ENCODE measurements around the gene TRPT1.

TRPT1 gene

GRCh38 chr11:64203421-64204079, 22.4 kb downstream of the TRPT1 start:
- Histone ChIP-seq H3K4me1 (ENCODE audit: control insufficient read depth, low read depth, low read length) (no peaks in the 10 kb centered on the region), H3K27ac (ENCODE audit: low read depth, low read length) (no peak overlapping the region), H3K4ac (ENCODE audit: low read depth, low read length) (no peak overlapping the region), H3K4me2 (ENCODE audit: low read length) (no peak overlapping the region), H3K23ac (ENCODE audit: low read length) (no peak overlapping the region), H2BK5ac (ENCODE audit: low read length) (no peak overlapping the region), H4K5ac (ENCODE audit: low read length) (no peak overlapping the region), H3K79me1 (ENCODE audit: low read length) (peaks cover 3% of the 10 kb centered on the region), H3K79me2 (ENCODE audit: control insufficient read depth, insufficient read depth, low read length) (no peaks in the 10 kb centered on the region), H3K27me3 (ENCODE audit: insufficient read depth, low read length, poor library complexity) (no peaks in the 10 kb centered on the region), H3K4me3 (ENCODE audit: low read length) (no peak overlapping the region), H3K56ac (ENCODE audit: low read length) (no peak overlapping the region), H3K9ac (ENCODE audit: low read length) (no peak overlapping the region), H3K36me3 (ENCODE audit: control insufficient read depth, insufficient read depth, low read length) (peaks cover 30% of the 10 kb centered on the region), H2AK5ac (ENCODE audit: low read length) (no peak overlapping the region), H3K18ac (ENCODE audit: low read length) (no peak overlapping the region), H2BK15ac (replicated peaks; ENCODE audit: low read depth) (no peak overlapping the region), H2BK120ac (ENCODE audit: low read depth, low read length) (no peak overlapping the region), H4K8ac (ENCODE audit: low read depth, low read length) (no peak overlapping the region)
- no CpG with 5 or more reads among the region's 27 CpGs for WGBS (ENCODE audit: extremely low coverage, insufficient coverage, low lambda C conversion rate)
- no peak for DNase-seq

- H2AK5ac ChIP-seq (ENCODE audit: low read length): no peak overlapping the region
- WGBS (ENCODE audit: extremely low coverage, insufficient coverage, low lambda C conversion rate): no CpG with 5 or more reads among the region's 9 CpGs
- no peak overlapping the region for H3K18ac ChIP-seq (ENCODE audit: low read length)
- H3K79me2 ChIP-seq (ENCODE audit: control insufficient read depth, insufficient read depth, low read length): no peaks in the 10 kb centered on the region
- no peak overlapping the region for H3K27ac ChIP-seq (ENCODE audit: low read depth, low read length)
- no peak overlapping the region for H3K9ac ChIP-seq (ENCODE audit: low read length)
- H3K4me3 ChIP-seq (ENCODE audit: low read length): no peak overlapping the region
- H3K4me1 ChIP-seq (ENCODE audit: control insufficient read depth, low read depth, low read length): no peaks in the 10 kb centered on the region
- H2BK15ac ChIP-seq (replicated peaks; ENCODE audit: low read depth): no peak overlapping the region
- no peak overlapping the region for H3K4me2 ChIP-seq (ENCODE audit: low read length)
- no peak overlapping the region for H3K4ac ChIP-seq (ENCODE audit: low read depth, low read length)
- no peak overlapping the region for H4K8ac ChIP-seq (ENCODE audit: low read depth, low read length)
- no peaks in the 10 kb centered on the region for H3K27me3 ChIP-seq (ENCODE audit: insufficient read depth, low read length, poor library complexity)
- peaks cover 30% of the 10 kb centered on the region for H3K36me3 ChIP-seq (ENCODE audit: control insufficient read depth, insufficient read depth, low read length)
- no peak overlapping the region for H3K23ac ChIP-seq (ENCODE audit: low read length)
- no peak overlapping the region for H2BK5ac ChIP-seq (ENCODE audit: low read length)
- H4K5ac ChIP-seq (ENCODE audit: low read length): no peak overlapping the region
- H3K56ac ChIP-seq (ENCODE audit: low read length): no peak overlapping the region
- DNase-seq: no peak
- peaks cover 3% of the 10 kb centered on the region for H3K79me1 ChIP-seq (ENCODE audit: low read length)
- no peak overlapping the region for H2BK120ac ChIP-seq (ENCODE audit: low read depth, low read length)
Observed at GRCh38 chr11:64202992-64203391, 23.0 kb downstream of the TRPT1 start.

- H2BK5ac ChIP-seq (ENCODE audit: low read length): no peak overlapping the region
- H3K27ac ChIP-seq (ENCODE audit: low read depth, low read length): no peak overlapping the region
- no peak overlapping the region for H3K4ac ChIP-seq (ENCODE audit: low read depth, low read length)
- no peak overlapping the region for H3K9ac ChIP-seq (ENCODE audit: low read length)
- no peak overlapping the region for H3K18ac ChIP-seq (ENCODE audit: low read length)
- no peak overlapping the region for H2BK15ac ChIP-seq (replicated peaks; ENCODE audit: low read depth)
- H4K8ac ChIP-seq (ENCODE audit: low read depth, low read length): no peak overlapping the region
- H3K79me2 ChIP-seq (ENCODE audit: control insufficient read depth, insufficient read depth, low read length): no peaks in the 10 kb centered on the region
- no peaks in the 10 kb centered on the region for H3K27me3 ChIP-seq (ENCODE audit: insufficient read depth, low read length, poor library complexity)
- H3K36me3 ChIP-seq (ENCODE audit: control insufficient read depth, insufficient read depth, low read length): peaks cover 37% of the 10 kb centered on the region
- H3K4me2 ChIP-seq (ENCODE audit: low read length): no peak overlapping the region
- no peak overlapping the region for H2BK120ac ChIP-seq (ENCODE audit: low read depth, low read length)
- H3K23ac ChIP-seq (ENCODE audit: low read length): no peak overlapping the region
- H3K56ac ChIP-seq (ENCODE audit: low read length): no peak overlapping the region
- H4K5ac ChIP-seq (ENCODE audit: low read length): no peak overlapping the region
- no peaks in the 10 kb centered on the region for H3K4me1 ChIP-seq (ENCODE audit: control insufficient read depth, low read depth, low read length)
- H2AK5ac ChIP-seq (ENCODE audit: low read length): no peak overlapping the region
- H3K79me1 ChIP-seq (ENCODE audit: low read length): peaks cover 3% of the 10 kb centered on the region
- no peak for DNase-seq
- H3K4me3 ChIP-seq (ENCODE audit: low read length): no peak overlapping the region
- WGBS (ENCODE audit: extremely low coverage, insufficient coverage, low lambda C conversion rate): no CpG with 5 or more reads among the region's 3 CpGs
Observed at GRCh38 chr11:64201543-64201942, 24.4 kb downstream of the TRPT1 start.

- H2BK5ac ChIP-seq (ENCODE audit: low read length): no peak overlapping the region
- H3K36me3 ChIP-seq (ENCODE audit: control insufficient read depth, insufficient read depth, low read length): peaks cover 45% of the 10 kb centered on the region
- H2BK120ac ChIP-seq (ENCODE audit: low read depth, low read length): no peak overlapping the region
- no peaks in the 10 kb centered on the region for H3K27me3 ChIP-seq (ENCODE audit: insufficient read depth, low read length, poor library complexity)
- no peaks in the 10 kb centered on the region for H3K4me1 ChIP-seq (ENCODE audit: control insufficient read depth, low read depth, low read length)
- H3K4ac ChIP-seq (ENCODE audit: low read depth, low read length): no peak overlapping the region
- H3K56ac ChIP-seq (ENCODE audit: low read length): no peak overlapping the region
- H2BK15ac ChIP-seq (replicated peaks; ENCODE audit: low read depth): no peak overlapping the region
- peaks cover 3% of the 10 kb centered on the region for H3K79me1 ChIP-seq (ENCODE audit: low read length)
- no peak overlapping the region for H4K5ac ChIP-seq (ENCODE audit: low read length)
- H3K4me2 ChIP-seq (ENCODE audit: low read length): no peak overlapping the region
- H2AK5ac ChIP-seq (ENCODE audit: low read length): no peak overlapping the region
- no peak overlapping the region for H4K8ac ChIP-seq (ENCODE audit: low read depth, low read length)
- H3K79me2 ChIP-seq (ENCODE audit: control insufficient read depth, insufficient read depth, low read length): no peaks in the 10 kb centered on the region
- DNase-seq: no peak
- H3K23ac ChIP-seq (ENCODE audit: low read length): no peak overlapping the region
- no CpG with 5 or more reads among the region's 2 CpGs for WGBS (ENCODE audit: extremely low coverage, insufficient coverage, low lambda C conversion rate)
- no peak overlapping the region for H3K18ac ChIP-seq (ENCODE audit: low read length)
- H3K9ac ChIP-seq (ENCODE audit: low read length): no peak overlapping the region
- H3K4me3 ChIP-seq (ENCODE audit: low read length): no peak overlapping the region
- H3K27ac ChIP-seq (ENCODE audit: low read depth, low read length): no peak overlapping the region
Observed at GRCh38 chr11:64198511-64198910, 27.5 kb downstream of the TRPT1 start.

GRCh38 chr11:64196626-64197025, 29.4 kb downstream of the TRPT1 start:
- no peak overlapping the region for H3K27ac ChIP-seq (ENCODE audit: low read depth, low read length)
- H3K79me2 ChIP-seq (ENCODE audit: control insufficient read depth, insufficient read depth, low read length): peaks cover 10% of the 10 kb centered on the region
- H3K23ac ChIP-seq (ENCODE audit: low read length): no peak overlapping the region
- no peak overlapping the region for H3K4me3 ChIP-seq (ENCODE audit: low read length)
- no peak overlapping the region for H3K56ac ChIP-seq (ENCODE audit: low read length)
- H4K8ac ChIP-seq (ENCODE audit: low read depth, low read length): no peak overlapping the region
- no peak overlapping the region for H3K4ac ChIP-seq (ENCODE audit: low read depth, low read length)
- H2BK5ac ChIP-seq (ENCODE audit: low read length): no peak overlapping the region
- no peak overlapping the region for H3K4me2 ChIP-seq (ENCODE audit: low read length)
- peaks cover 43% of the 10 kb centered on the region for H3K36me3 ChIP-seq (ENCODE audit: control insufficient read depth, insufficient read depth, low read length)
- no peak for DNase-seq
- no peaks in the 10 kb centered on the region for H3K4me1 ChIP-seq (ENCODE audit: control insufficient read depth, low read depth, low read length)
- no peak overlapping the region for H3K9ac ChIP-seq (ENCODE audit: low read length)
- H4K5ac ChIP-seq (ENCODE audit: low read length): no peak overlapping the region
- H2AK5ac ChIP-seq (ENCODE audit: low read length): no peak overlapping the region
- no peak overlapping the region for H2BK120ac ChIP-seq (ENCODE audit: low read depth, low read length)
- H3K18ac ChIP-seq (ENCODE audit: low read length): no peak overlapping the region
- H3K27me3 ChIP-seq (ENCODE audit: insufficient read depth, low read length, poor library complexity): no peaks in the 10 kb centered on the region
- peaks cover 12% of the 10 kb centered on the region for H3K79me1 ChIP-seq (ENCODE audit: low read length)
- H2BK15ac ChIP-seq (replicated peaks; ENCODE audit: low read depth): no peak overlapping the region
- WGBS (ENCODE audit: extremely low coverage, insufficient coverage, low lambda C conversion rate): no CpG with 5 or more reads among the region's 9 CpGs

- Histone ChIP-seq H4K5ac (ENCODE audit: low read length) (no peak overlapping the region), H2AK5ac (ENCODE audit: low read length) (no peak overlapping the region), H2BK15ac (replicated peaks; ENCODE audit: low read depth) (no peak overlapping the region), H3K36me3 (ENCODE audit: control insufficient read depth, insufficient read depth, low read length) (peaks cover 35% of the 10 kb centered on the region), H3K23ac (ENCODE audit: low read length) (no peak overlapping the region), H4K8ac (ENCODE audit: low read depth, low read length) (no peak overlapping the region), H3K18ac (ENCODE audit: low read length) (no peak overlapping the region), H3K9ac (ENCODE audit: low read length) (no peak overlapping the region), H2BK5ac (ENCODE audit: low read length) (no peak overlapping the region), H3K4ac (ENCODE audit: low read depth, low read length) (no peak overlapping the region), H3K27ac (ENCODE audit: low read depth, low read length) (no peak overlapping the region), H3K27me3 (ENCODE audit: insufficient read depth, low read length, poor library complexity) (no peaks in the 10 kb centered on the region), H3K56ac (ENCODE audit: low read length) (no peak overlapping the region), H3K4me2 (ENCODE audit: low read length) (no peak overlapping the region), H3K4me1 (ENCODE audit: control insufficient read depth, low read depth, low read length) (no peaks in the 10 kb centered on the region), H3K79me1 (ENCODE audit: low read length) (peaks cover 15% of the 10 kb centered on the region), H2BK120ac (ENCODE audit: low read depth, low read length) (no peak overlapping the region), H3K79me2 (ENCODE audit: control insufficient read depth, insufficient read depth, low read length) (peaks cover 28% of the 10 kb centered on the region), H3K4me3 (ENCODE audit: low read length) (no peak overlapping the region)
- DNase-seq: no peak
- WGBS (ENCODE audit: extremely low coverage, insufficient coverage, low lambda C conversion rate): no CpG with 5 or more reads among the region's 5 CpGs
Observed at GRCh38 chr11:64192434-64192833, 33.6 kb downstream of the TRPT1 start.

All from mesendoderm (in vitro differentiated cells).